ENCODE results near the gene FSD1L. TPM values are rescaled to one million over a fixed set of nuclear protein-coding genes. Genes with fewer than 3 reads are reported as not detected.
A peak's percentile ranks its signal among the peaks of the same experiment; 100 is the strongest.

Gene FSD1L
- total and polyA plus RNA-seq, 2 of the 13 experiments (the other 11 are each of a cell fraction or from before 2014, with no cell fraction given): 4.1 to 5.1 TPM

GRCh38 chr9:105447814-105448812, at the start of gene FSD1L (continued):
- TF ChIP-seq PHF21A (CRISPR knock-in tag; IDR thresholded peaks at IDR 0.05) (peak; percentile 76), ZNF281 (CRISPR knock-in tag; IDR thresholded peaks at IDR 0.05; ENCODE audit: borderline replicate concordance) (peak; percentile 83), PHF20 (CRISPR knock-in tag; IDR thresholded peaks at IDR 0.05) (peak; percentile 18; the same call in 1 of the 2 replicates), MXD1 (CRISPR knock-in tag; IDR thresholded peaks at IDR 0.05) (peak; percentile 82), RELA (CRISPR knock-in tag; IDR thresholded peaks at IDR 0.05) (no peak), DZIP1 (CRISPR knock-in tag; IDR thresholded peaks at IDR 0.05) (no peak), ZNF367 (CRISPR knock-in tag; IDR thresholded peaks at IDR 0.05; ENCODE audit: borderline replicate concordance) (no peak), HNRNPL (IDR thresholded peaks at IDR 0.05; ENCODE audit: low read depth, low read length) (no peak), ZNF660 (CRISPR knock-in tag; IDR thresholded peaks at IDR 0.05; ENCODE audit: borderline replicate concordance, low read depth) (no peak), HNRNPH1 (optimal IDR thresholded peaks at IDR 0.05; ENCODE audit: low read depth, low read length) (no peak), ZNF598 (CRISPR knock-in tag; IDR thresholded peaks at IDR 0.05; ENCODE audit: borderline replicate concordance) (peak; percentile 81; the same call in 1 of the 2 replicates), NFKBIZ (CRISPR knock-in tag; IDR thresholded peaks at IDR 0.05) (no peak), ZMYM3 (CRISPR knock-in tag; IDR thresholded peaks at IDR 0.05) (no peak), POLR2A (IDR thresholded peaks at IDR 0.05; ENCODE audit: insufficient read depth in 1 of 2, low read depth in 2 of 2, low read length in 2 of 2) (peak in 1 of 2 experiments; percentile 79; a peak in 3 of 4 replicates), PBX3 (CRISPR knock-in tag; IDR thresholded peaks at IDR 0.05; ENCODE audit: borderline replicate concordance) (no peak), PREB (CRISPR knock-in tag; IDR thresholded peaks at IDR 0.05) (no peak), ZKSCAN1 (IDR thresholded peaks at IDR 0.05; ENCODE audit: low read length) (no peak), EZH2 (conservative IDR thresholded peaks at IDR 0.05; ENCODE audit: low read depth, low read length) (no peak)

All from HepG2 (cell line).